NB4 (cell line): ENCODE measurements around the gene MRPS9.

Source experiments
- DNase-seq: peaks from one replicate; pipeline ENCODE4 v3.0.0; 2010; ENCODE audit warnings: low read depth
- H3K4me3 ChIP-seq: one replicate; pipeline ENCODE4 v1.5.1; 2011; ENCODE audit warnings: mild to moderate bottlenecking, low read depth, low read length, moderate library complexity
- MYC ChIP-seq: IDR thresholded peaks from 2 replicates; pipeline ENCODE4 v1.6.1; 2011; ENCODE audit warnings: low read depth, low read length
- POLR2A ChIP-seq: IDR thresholded peaks from 2 replicates; pipeline ENCODE4 v1.6.1; 2011; ENCODE audit warnings: mild to moderate bottlenecking; ENCODE audit not compliant: insufficient read length; ENCODE audit errors: extremely low read depth
- TF ChIP-seq, protein P1 (sequence below): IDR thresholded peaks from one replicate; pipeline ENCODE4 v1.5.1; 2012; ENCODE audit warnings: low read depth, low read length
- TF ChIP-seq, protein P2 (sequence below): IDR thresholded peaks from 2 replicates; pipeline ENCODE4 v1.6.1; 2011; ENCODE audit warnings: low read depth, low read length

The MRPS9 gene

DNA sequence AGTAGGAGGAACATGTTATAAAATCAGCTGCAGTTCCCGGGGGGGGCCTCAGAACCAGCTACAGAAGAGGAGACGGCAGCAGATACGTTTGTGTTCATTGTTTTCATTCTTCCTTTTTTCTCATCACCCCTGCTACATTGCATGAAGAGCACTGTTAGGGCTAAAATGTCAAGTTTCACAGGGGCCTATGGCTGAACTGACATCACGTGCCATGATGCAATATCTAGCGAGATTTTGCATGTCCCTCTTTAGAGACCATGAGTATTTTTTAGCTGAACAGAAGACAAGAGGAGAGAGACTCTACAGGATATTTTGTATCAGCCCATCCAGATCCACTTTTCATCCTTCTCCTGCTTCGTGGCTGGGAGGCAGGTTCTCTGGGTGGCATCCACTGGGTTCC lies 97.6 kb downstream of the MRPS9 start:
- TF ChIP-seq MYC (no peak), POLR2A (no peak)
- TF ChIP-seq, protein P1, sequence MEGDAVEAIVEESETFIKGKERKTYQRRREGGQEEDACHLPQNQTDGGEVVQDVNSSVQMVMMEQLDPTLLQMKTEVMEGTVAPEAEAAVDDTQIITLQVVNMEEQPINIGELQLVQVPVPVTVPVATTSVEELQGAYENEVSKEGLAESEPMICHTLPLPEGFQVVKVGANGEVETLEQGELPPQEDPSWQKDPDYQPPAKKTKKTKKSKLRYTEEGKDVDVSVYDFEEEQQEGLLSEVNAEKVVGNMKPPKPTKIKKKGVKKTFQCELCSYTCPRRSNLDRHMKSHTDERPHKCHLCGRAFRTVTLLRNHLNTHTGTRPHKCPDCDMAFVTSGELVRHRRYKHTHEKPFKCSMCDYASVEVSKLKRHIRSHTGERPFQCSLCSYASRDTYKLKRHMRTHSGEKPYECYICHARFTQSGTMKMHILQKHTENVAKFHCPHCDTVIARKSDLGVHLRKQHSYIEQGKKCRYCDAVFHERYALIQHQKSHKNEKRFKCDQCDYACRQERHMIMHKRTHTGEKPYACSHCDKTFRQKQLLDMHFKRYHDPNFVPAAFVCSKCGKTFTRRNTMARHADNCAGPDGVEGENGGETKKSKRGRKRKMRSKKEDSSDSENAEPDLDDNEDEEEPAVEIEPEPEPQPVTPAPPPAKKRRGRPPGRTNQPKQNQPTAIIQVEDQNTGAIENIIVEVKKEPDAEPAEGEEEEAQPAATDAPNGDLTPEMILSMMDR: no peak
- TF ChIP-seq, protein P2, sequence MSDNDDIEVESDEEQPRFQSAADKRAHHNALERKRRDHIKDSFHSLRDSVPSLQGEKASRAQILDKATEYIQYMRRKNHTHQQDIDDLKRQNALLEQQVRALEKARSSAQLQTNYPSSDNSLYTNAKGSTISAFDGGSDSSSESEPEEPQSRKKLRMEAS: no peak
- H3K4me3 ChIP-seq: no peak overlapping the region
- no peak for DNase-seq

DNA sequence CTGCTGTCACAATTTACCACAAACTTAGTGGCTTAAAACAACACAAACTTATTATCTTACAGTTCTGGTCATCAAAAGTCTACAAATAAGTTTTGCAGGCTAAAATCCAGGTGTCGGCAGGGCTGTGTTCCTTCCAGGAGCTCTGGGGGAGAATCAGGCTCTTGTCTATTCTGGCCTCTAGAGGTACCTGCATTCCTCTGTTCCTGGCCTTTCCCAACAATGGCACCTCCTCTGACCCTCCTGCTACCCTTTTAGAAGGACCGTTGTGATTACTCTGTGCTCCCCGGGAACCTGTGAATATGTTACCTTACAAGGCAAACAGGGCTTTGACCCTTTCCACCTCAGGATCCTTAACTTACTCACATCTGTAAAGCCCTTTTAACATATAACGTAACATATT lies 98.5 kb downstream of the MRPS9 start:
- no peak for DNase-seq
- H3K4me3 ChIP-seq: no peak overlapping the region
- no peak for TF ChIP-seq MYC
- TF ChIP-seq, protein P1: no peak
- TF ChIP-seq, protein P2: no peak
- TF ChIP-seq POLR2A: no peak

DNA sequence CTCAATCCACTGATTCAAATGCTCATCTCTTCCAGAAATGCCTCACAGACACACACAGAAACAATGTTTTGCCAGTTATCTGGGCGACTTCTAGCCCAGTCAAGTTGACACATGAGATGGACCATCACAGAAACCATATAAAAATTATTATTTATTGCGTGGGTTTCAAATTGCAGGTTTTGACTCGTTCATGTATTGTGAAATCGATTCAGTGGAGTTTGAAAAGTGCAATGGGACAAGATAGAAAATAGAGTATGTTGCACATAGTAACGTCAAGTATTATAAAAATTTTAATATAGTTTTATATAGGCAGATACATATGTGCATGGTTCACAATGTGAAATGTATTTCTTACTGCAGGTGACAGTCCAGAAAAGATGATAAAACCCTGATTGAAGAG lies 100.8 kb downstream of the MRPS9 start:
- no peak for DNase-seq
- H3K4me3 ChIP-seq: no peak overlapping the region
- no peak for TF ChIP-seq MYC
- TF ChIP-seq, protein P2: no peak
- TF ChIP-seq POLR2A: no peak
- TF ChIP-seq, protein P1: no peak

DNA sequence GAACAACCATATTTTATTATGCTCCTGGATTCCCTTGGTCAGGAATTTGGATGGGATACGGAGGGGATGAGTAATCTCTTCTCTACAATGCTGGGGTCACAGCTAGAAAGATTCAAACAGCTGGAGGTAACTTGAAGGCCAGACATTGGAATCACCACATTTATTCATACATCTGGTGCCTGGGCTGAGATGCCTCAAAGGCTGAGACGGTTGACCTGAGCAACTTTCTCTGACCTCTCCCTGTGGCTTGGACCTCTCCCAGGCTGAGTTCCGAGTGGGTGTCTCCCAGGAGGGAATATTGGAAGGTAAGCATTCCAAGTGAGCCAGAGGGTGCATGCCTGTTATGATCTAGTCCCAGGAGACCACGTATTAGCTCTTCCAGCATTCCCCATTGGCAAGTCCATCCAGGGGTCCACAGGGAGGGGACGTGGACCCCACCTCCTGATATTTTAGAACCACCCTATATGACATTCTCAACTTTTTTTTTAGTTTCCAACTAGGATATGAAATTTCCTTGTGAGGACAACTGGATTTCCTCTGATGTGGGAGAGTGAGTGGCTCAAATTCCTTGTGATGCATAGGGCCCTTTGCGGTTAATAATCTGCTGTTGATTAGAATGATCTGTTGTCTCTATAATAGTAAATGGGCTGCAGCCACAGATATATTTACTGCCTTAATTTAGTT lies 101.8 kb downstream of the MRPS9 start:
- H3K4me3 ChIP-seq: no peak overlapping the region
- no peak for DNase-seq
- TF ChIP-seq, protein P1: no peak
- TF ChIP-seq, protein P2: no peak
- no peak for TF ChIP-seq MYC
- no peak for TF ChIP-seq POLR2A

DNA sequence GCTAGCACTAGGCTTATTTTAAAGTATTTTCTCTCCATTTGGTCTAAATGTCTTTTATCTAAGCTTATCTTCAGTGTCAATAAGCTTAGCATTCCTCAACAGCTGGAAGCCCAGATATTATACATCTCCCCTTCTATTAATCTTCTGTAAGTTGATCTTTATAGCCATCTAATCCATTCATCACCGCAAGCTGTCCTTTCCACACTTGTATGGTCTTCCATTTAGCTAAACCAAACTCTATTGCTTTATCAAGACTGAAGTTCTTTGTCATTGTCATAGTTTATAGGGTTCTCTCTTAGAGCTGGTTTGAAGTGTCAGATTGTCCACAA lies 102.3 kb downstream of the MRPS9 start:
- no peak for DNase-seq
- H3K4me3 ChIP-seq: no peak overlapping the region
- no peak for TF ChIP-seq MYC
- TF ChIP-seq, protein P2: no peak
- TF ChIP-seq, protein P1: no peak
- TF ChIP-seq POLR2A: no peak
